ENCODE results near the gene OS9.

OS9 gene

GRCh38 chr12:57765698-57766463, 71.9 kb downstream of the OS9 start:
- TF ChIP-seq Cebpa-rat (IDR thresholded peaks at IDR 0.05): no peak
- peak overlapping the region in 9 of 10 experiments; percentile 22 to 53 (median 33); a peak in 12 of 20 replicates for H3K4me3 ChIP-seq

DNA sequence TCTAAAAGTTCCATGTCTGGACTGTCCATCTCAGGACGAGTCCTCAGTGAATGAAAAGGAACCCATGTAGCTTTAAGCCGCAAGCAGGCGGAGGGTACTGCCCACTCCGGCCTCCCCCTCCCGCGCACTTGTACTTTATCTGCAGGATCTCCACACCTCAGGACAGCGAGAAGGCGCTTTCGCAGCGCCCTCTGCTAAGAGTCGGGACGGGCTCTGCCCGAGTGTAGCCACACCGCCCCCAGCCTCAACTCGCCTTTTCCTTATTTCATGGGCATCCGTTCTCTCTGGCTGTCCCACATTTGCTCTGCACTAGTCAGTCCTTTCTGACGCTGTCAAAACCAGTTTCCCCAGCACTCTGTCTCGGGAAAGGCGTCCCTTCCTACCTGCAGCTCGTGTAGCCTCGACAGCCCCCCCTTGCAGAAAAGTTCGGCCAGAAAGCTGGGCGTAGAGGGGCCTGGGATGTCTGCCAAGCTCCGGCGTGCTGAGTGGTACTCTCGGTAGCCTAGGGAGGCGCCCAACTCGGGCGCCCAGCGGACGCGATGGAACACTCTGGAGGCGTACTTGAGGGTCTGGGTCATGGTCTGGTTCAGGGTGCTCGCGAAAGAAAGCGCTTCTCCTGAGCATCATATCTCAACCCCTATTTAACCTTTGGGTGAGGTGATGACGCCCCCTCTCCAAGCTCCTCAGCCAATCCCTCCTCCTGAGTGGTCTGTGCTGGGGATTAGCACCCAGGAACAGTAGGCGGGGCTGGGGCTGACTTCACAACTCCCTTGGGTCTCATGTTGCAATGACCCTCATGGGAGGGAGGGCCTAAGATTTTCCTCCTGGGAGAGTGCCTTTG, 72.8 kb downstream of the OS9 start, which contains the start of gene CYP27B1:
Gene CYP27B1, minus strand, starts transcription at position 615 of the 841 bp plus-strand sequence. Its CDS starts 37 bp downstream, at position 578.
- Histone ChIP-seq H4K20me1 (peaks cover 0 to 90% (median 34%) of the 10 kb centered on the region in 11 experiments; a peak in 18 of 22 replicates), H3K4me3 (peak within 1 kb of the TSS in 2 of 10 experiments; percentile 40 to 53; a peak in 2 of 20 replicates), H3K9me3 (replicated peaks in 1 of 11) (peaks cover 0 to 7% (median 0%) of the 10 kb centered on the region in 11 experiments; a peak in 2 of 22 replicates), H3K27ac (no peak within 1 kb of the TSS), H3K27me3 (peaks cover 66 to 75% (median 71%) of the 10 kb centered on the region in 11 experiments), H3K9ac (no peak within 1 kb of the TSS), H3K4me1 (peaks cover 18 to 55% (median 39%) of the 10 kb centered on the region in 10 experiments), H3K36me3 (peaks cover 18 to 51% (median 37%) of the 10 kb centered on the region in 11 experiments), H3K4me2 (peak within 1 kb of the TSS in 5 of 11 experiments; percentile 66 to 77 (median 67); a peak in 11 of 22 replicates)
- TF ChIP-seq Cebpa-rat (IDR thresholded peaks at IDR 0.05): no peak

More at GRCh38 chr12:57765698-57766463, 71.9 kb downstream of the OS9 start:
- H3K9me3 ChIP-seq (replicated peaks in 1 of 11): peaks cover 0 to 7% (median 0%) of the 10 kb centered on the region in 11 experiments; a peak in 2 of 22 replicates
- H3K27me3 ChIP-seq: peaks cover 66 to 82% (median 78%) of the 10 kb centered on the region in 11 experiments
- peaks cover 0 to 94% (median 34%) of the 10 kb centered on the region in 11 experiments; a peak in 18 of 22 replicates for H4K20me1 ChIP-seq
- H3K4me2 ChIP-seq: peak overlapping the region; percentile 27 to 77 (median 61); a peak in 19 of 22 replicates
- H3K9ac ChIP-seq: no peak overlapping the region
- no peak overlapping the region for H3K27ac ChIP-seq
- H3K36me3 ChIP-seq: peaks cover 18 to 50% (median 36%) of the 10 kb centered on the region in 11 experiments
- peaks cover 13 to 49% (median 33%) of the 10 kb centered on the region in 10 experiments for H3K4me1 ChIP-seq

- Histone ChIP-seq H3K4me2 (peak overlapping the region in 4 of 11 experiments; percentile 39 to 77 (median 67); a peak in 6 of 22 replicates), H3K4me1 (peaks cover 18 to 55% (median 39%) of the 10 kb centered on the region in 10 experiments), H3K27me3 (peaks cover 64 to 69% (median 66%) of the 10 kb centered on the region in 11 experiments), H3K27ac (no peak overlapping the region), H3K4me3 (no peak overlapping the region), H3K9me3 (replicated peaks in 1 of 11) (peaks cover 0 to 7% (median 0%) of the 10 kb centered on the region in 11 experiments; a peak in 2 of 22 replicates), H3K36me3 (peaks cover 18 to 51% (median 37%) of the 10 kb centered on the region in 11 experiments), H3K9ac (no peak overlapping the region), H4K20me1 (peaks cover 0 to 84% (median 34%) of the 10 kb centered on the region in 11 experiments; a peak in 18 of 22 replicates)
- TF ChIP-seq Cebpa-rat (IDR thresholded peaks at IDR 0.05): no peak
Observed at GRCh38 chr12:57767305-57767698, 73.4 kb downstream of the OS9 start.

DNA sequence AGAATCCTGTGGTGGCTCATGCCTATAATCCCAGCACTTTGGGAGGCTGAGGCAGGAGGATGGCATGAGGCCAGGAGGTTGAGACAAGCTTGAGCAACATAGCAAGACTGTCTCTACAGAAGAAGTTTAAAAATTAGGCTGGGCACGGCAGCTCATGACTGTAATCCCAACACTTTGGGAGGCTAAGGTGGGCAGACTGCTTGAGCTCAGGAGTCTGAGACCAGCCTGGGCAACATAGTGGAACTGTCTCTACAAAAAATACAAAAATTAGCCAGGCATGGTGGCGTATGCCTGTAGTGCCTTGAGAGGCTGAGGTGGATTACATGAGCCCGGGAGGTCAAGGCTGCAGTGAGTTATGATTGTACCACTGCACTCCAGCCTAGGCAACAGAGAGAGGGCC, 73.9 kb downstream of the OS9 start:
- Histone ChIP-seq H3K27ac (no peak overlapping the region), H3K36me3 (peaks cover 18 to 50% (median 37%) of the 10 kb centered on the region in 11 experiments), H3K4me3 (no peak overlapping the region), H3K9me3 (replicated peaks in 1 of 11) (peaks cover 0 to 7% (median 0%) of the 10 kb centered on the region in 11 experiments; a peak in 2 of 22 replicates), H3K27me3 (peaks cover 59 to 63% (median 60%) of the 10 kb centered on the region in 11 experiments), H4K20me1 (peaks cover 0 to 78% (median 34%) of the 10 kb centered on the region in 11 experiments; a peak in 18 of 22 replicates), H3K4me2 (no peak overlapping the region), H3K9ac (no peak overlapping the region), H3K4me1 (peaks cover 22 to 58% (median 44%) of the 10 kb centered on the region in 10 experiments)
- no peak for TF ChIP-seq Cebpa-rat (IDR thresholded peaks at IDR 0.05)

DNA sequence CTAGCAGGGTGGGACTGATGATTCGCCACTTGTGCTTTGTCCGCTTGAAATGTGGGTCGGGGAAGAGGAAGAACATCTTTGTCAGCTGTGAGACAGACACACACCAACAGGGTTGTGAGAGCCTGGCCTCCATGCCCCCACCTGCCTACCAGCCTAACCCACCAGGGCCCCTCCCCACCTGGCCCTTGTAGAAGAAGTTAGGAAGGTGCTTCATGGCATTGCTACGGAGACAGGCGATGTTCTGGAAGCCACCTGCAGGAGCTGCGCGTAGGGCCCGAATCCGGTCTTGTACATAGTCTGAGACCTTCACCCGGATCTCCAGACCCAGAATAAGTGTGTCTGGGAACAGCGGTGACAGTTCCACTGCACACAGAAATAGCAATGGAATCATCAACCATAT, 75.7 kb downstream of the OS9 start:
- Histone ChIP-seq H3K27me3 (peaks cover 41 to 46% (median 43%) of the 10 kb centered on the region in 11 experiments), H3K4me1 (peaks cover 32 to 73% (median 52%) of the 10 kb centered on the region in 10 experiments), H3K4me3 (no peak overlapping the region), H3K9me3 (replicated peaks in 1 of 11) (peaks cover 0 to 4% (median 0%) of the 10 kb centered on the region in 11 experiments; a peak in 2 of 22 replicates), H3K27ac (no peak overlapping the region), H3K36me3 (peaks cover 18 to 44% (median 37%) of the 10 kb centered on the region in 11 experiments), H3K4me2 (peak overlapping the region in 1 of 11 experiments; percentile 27; a peak in 2 of 22 replicates), H3K9ac (no peak overlapping the region), H4K20me1 (peaks cover 0 to 66% (median 29%) of the 10 kb centered on the region in 11 experiments; a peak in 18 of 22 replicates)
- no peak for TF ChIP-seq Cebpa-rat (IDR thresholded peaks at IDR 0.05)

- Histone ChIP-seq H3K36me3 (peaks cover 18 to 49% (median 37%) of the 10 kb centered on the region in 11 experiments), H3K9ac (peak overlapping the region in 8 of 11 experiments; percentile 30 to 97 (median 87); a peak in 13 of 22 replicates), H3K27ac (peak overlapping the region in 3 of 11 experiments; percentile 11 to 83 (median 80); a peak in 3 of 22 replicates), H3K27me3 (peaks cover 30 to 35% (median 31%) of the 10 kb centered on the region in 11 experiments), H3K4me1 (peaks cover 22 to 73% (median 45%) of the 10 kb centered on the region in 10 experiments), H3K4me2 (peak overlapping the region; percentile 82 to 98 (median 91)), H3K4me3 (peak overlapping the region in 9 of 10 experiments; percentile 69 to 80 (median 71); a peak in 16 of 20 replicates), H3K9me3 (replicated peaks in 1 of 11) (peaks cover 0 to 3% (median 0%) of the 10 kb centered on the region in 11 experiments; a peak in 1 of 22 replicates), H4K20me1 (peaks cover 0 to 54% (median 21%) of the 10 kb centered on the region in 11 experiments; a peak in 18 of 22 replicates)
- TF ChIP-seq Cebpa-rat (IDR thresholded peaks at IDR 0.05): no peak
Observed at GRCh38 chr12:57770734-57771133, 76.8 kb downstream of the OS9 start.

All from BLaER1 treated with 17β-estradiol and CSF1 and Interleukin-3, amounts not matched to agents 10 nM and 100 nM (cell line).